ENCODE results near the gene HAGHL.
"Not testable (repeated sequence)": the region's sequence is repeated elsewhere in the genome, so short reads cannot be mapped to it uniquely, and the experiment has no call there.

The HAGHL gene

GRCh38 chr16:735982-736453 is 9.1 kb downstream of the HAGHL start:
- no peak for DNase-seq

GRCh38 chr16:736936-737481 is 10.1 kb downstream of the HAGHL start:
- no peak for DNase-seq

- DNase-seq, result no peak
Observed at GRCh38 chr16:739560-740458, 12.9 kb downstream of the HAGHL start.

GRCh38 chr16:740459-740763 is 13.5 kb downstream of the HAGHL start:
- no peak for DNase-seq

- DNase-seq, result peak; percentile 89
Observed at GRCh38 chr16:740764-741505, 14.0 kb downstream of the HAGHL start, which contains the start of gene CIAO3. TSS of gene CIAO3 (minus strand) at chr16:740997. CDS start at chr16:740985, 12 bp downstream.

GRCh38 chr16:741986-742629 is 15.2 kb downstream of the HAGHL start:
- DNase-seq, result no peak

GRCh38 chr16:742894-743293 is 16.0 kb downstream of the HAGHL start:
- not testable (repeated sequence) for DNase-seq

- no peak for DNase-seq
Observed at GRCh38 chr16:743794-744500, 17.0 kb downstream of the HAGHL start.

- no peak for DNase-seq
Observed at GRCh38 chr16:745739-746138, 18.8 kb downstream of the HAGHL start.

GRCh38 chr16:746637-747036 is 19.7 kb downstream of the HAGHL start:
- DNase-seq, result no peak

GRCh38 chr16:747978-748746 is 21.3 kb downstream of the HAGHL start:
- DNase-seq, result no peak

- DNase-seq, result no peak
Observed at GRCh38 chr16:749010-749409, 22.1 kb downstream of the HAGHL start.

GRCh38 chr16:750485-750884 is 23.6 kb downstream of the HAGHL start:
- no peak for DNase-seq

- DNase-seq, result no peak
Observed at GRCh38 chr16:751152-752006, 24.5 kb downstream of the HAGHL start.

- DNase-seq, result no peak
Observed at GRCh38 chr16:752007-752312, 25.1 kb downstream of the HAGHL start.

GRCh38 chr16:754121-754607 is 27.3 kb downstream of the HAGHL start:
- DNase-seq, result not testable (repeated sequence)

- no peak for DNase-seq
Observed at GRCh38 chr16:754656-755055, 27.8 kb downstream of the HAGHL start.

- no peak for DNase-seq
Observed at GRCh38 chr16:756428-756827, 29.5 kb downstream of the HAGHL start.

- no peak for DNase-seq
Observed at GRCh38 chr16:759110-759910, 32.4 kb downstream of the HAGHL start.

GRCh38 chr16:760065-760464 is 33.2 kb downstream of the HAGHL start:
- no peak for DNase-seq
